GM21447 (cell line): Measurements from ENCODE around the gene ST3GAL4.
A peak's percentile ranks its signal among the peaks of the same experiment; 100 is the strongest.
"Not testable (repeated sequence)": the region's sequence is repeated elsewhere in the genome, so short reads cannot be mapped to it uniquely, and the experiment has no call there.

Source experiments
- ATAC-seq: cut with Tn5 transposase; IDR thresholded peaks from one replicate; pipeline ENCODE4 v1.9.1; 2021; ENCODE audit not compliant: unreplicated experiment

ST3GAL4 gene, protein sequence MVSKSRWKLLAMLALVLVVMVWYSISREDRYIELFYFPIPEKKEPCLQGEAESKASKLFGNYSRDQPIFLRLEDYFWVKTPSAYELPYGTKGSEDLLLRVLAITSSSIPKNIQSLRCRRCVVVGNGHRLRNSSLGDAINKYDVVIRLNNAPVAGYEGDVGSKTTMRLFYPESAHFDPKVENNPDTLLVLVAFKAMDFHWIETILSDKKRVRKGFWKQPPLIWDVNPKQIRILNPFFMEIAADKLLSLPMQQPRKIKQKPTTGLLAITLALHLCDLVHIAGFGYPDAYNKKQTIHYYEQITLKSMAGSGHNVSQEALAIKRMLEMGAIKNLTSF

DNA sequence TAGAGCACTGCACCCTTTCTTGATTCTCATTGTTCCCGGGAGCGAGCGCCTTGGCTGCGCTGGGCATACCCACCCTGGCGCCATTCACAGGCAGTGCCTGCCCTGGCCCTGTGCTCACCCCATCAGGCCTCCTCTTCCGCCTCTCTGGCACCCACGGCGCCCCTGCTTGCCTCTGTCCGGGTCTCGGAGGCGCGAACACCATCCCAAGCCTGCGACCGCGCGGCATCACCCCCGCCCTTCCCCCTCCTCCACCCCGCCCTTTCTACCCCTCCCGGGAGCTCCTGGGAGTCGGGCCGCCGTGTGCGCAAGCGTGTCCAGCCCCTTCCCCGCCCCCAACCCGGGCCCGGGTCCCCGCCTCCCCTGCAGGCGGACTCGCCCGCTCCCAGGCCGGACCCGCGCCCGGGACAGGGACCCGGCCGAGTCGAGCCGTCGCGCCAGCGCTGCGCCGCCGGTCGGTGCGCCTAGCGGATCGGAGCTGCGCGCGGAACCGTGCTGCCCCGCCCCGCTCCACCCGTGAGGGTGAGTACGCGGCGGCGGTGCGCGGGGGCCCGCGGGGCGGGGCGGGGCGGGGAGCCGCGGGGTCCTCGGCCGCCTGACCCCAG is at the start of gene ST3GAL4:
TSS of gene ST3GAL4 (plus strand) at position 363 of the 602 bp plus-strand sequence. CDS start 50,470 bp downstream, outside the sequence.
- ATAC-seq = peak; percentile 60

DNA sequence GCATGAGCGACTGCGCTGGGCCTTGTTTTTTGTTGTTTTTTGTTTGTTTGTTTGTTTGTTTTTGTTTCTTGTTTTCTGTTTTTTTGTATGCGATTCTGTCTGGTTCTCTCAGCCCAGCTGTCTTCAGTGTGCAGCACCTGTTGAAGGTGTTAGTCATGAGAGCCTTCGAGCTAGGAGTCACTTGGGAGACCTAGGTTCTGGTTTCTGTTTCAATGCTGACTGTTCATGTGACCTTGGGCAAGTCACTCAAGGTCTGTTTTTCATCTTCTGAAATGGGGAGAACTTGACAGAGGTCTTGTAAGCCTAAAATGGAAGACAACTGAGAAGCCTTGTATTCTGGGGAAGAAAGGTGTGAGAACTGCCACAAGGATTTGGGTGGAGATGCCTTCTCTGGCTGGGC is 49.8 kb upstream of the ST3GAL4 start:
- ATAC-seq = peak; percentile 55

DNA sequence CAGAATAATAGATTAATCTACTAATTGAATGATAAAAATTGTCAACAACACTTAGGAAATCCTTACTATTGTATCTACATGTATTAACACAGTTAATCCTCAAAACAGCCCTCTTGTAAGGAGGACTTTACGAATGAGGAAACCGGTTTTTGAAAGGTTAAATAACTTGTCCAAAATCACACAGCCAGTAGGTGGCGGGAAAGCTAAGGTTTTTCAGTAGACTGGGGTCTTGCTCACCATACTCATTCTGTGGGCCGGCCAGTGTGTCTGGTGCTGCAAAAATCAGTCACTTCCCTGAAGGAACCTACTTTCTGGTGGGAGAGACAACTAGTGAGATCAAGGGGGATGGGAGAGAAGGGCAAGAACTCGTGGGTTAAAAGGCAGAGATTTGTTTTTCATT is 47.8 kb upstream of the ST3GAL4 start:
- no peak for ATAC-seq

DNA sequence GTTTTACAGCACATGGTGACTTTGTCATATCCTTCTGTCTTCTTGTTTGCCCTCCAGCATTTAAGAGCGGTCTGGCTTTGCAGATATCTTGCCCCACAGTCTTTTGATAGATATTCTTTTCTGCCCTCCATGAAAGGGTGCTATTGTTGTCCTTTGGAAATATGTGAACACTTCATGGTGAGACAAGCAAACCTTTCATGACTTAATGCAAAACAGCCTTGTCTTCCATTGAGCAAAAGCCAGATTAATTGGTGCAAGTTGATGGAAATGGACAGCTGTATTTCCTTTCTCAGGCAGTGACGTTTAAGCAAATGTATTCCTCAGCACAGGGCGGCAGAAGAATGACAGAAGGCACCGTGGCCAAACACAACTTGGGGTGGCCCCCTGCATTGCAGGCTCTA is 47.2 kb upstream of the ST3GAL4 start:
- no peak for ATAC-seq

DNA sequence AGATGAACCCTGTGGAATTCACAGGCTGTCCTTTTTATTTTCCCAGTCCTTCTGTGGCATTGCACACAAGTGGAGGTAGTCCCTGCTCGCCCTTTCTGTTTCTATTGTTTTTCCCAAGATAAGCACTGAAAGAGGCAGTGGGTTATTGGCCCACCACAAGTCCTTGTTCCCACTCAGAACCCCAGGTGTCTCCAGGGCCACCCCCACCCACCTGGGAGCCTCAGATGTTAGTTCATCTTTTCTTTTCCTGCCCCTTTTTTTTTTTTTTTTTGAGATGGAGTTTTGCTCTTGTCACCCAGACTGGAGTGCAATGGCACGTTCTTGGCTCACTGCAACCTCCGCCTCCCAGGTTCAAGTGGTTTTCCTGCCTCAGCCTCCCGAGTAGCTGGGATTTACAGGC is 46.7 kb upstream of the ST3GAL4 start:
- not testable (repeated sequence) for ATAC-seq

DNA sequence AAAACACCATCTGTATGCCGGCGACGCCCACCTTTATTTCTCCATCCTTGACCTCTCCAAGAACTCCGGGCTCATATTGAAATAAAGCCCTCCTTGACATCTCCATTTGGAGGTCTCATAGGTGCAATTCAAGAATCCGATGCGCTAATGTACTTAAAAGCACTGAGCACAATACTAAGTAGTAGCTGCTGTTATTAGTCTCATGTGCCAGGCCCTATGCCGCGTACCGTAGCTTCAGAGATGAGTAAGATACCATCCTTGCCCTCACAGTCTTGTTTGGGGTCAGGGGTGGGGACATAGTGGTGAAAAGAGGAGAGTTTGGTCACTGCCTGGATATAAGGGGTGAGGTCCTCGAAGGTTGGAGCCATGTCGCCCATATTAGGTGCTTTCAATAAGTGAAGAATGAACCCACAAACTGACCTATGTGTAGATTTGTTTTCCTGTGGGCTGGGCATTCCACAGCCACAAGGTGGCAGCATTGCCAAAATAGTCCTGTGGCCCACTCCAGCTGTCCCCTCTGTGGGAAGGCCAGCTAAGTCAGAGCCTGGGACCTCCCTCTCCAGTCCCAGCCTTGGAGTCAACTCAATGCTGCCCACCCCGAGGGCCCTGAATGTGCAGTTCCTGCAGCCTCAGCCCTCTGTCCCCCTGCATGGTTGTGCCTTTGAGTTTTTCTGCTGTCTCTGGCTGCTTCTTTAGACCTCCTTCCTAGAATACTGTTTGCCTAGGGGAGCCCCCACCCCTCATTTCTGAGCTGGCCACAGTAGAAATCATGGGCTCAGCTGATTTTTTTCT is 45.1 kb upstream of the ST3GAL4 start:
- no peak for ATAC-seq

DNA sequence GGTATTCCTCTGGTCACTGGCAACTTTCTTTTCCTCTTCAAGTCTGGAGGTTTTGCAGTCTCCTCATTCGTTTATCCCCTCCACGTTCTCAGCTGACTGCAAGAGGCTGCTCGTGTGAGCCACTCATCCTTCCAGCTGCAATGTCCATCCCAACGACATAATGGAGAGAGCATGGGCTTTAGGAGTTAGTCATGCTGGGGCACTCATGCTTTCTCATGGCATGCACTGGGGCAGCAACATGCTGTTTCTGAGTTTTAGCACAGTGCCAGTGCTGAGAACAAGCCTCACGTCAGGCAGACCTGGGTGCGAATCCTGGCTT is 44.5 kb upstream of the ST3GAL4 start:
- ATAC-seq = no peak

DNA sequence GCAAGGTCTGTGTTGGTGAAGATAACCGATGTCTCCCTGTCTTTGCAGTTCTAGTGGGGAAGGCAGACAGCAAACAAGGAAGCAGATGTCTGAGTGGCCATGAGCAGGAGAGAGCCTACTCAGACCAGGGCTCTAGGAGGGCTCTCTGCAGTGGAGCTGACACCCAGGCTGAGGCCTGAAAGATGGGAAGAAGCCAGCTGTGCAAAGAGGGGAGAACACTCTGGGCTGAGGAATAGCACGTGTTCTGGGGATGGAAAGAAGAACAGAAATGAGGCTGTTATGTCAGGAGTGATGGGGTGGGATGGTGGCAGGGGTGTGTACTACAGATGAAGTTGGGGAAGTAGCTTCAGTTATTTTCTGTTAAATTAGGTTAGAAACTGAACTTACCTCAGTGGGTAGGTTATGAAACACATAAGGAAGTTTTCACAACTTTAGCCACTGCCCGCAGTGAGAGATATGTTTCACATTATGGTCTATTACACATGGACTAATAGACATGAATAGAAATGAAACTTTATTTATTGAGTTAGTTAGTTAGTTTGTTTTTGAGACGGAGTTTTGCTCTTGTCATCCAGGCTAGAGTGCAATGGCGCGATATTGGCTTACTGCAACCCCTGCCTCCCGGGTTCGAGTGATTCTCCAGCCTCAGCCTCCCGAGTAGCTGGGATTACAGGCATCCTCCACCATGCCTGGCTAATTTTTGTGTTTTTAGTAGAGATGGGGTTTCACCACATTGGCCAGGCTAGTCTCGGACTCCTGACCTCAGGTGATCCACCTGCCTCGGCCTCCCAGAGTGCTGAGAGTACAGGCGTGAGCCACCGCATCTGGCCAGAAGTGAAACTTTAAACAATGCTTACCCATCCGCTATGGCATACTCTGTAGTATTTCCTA is 43.8 kb upstream of the ST3GAL4 start:
- peak; percentile 73 for ATAC-seq

DNA sequence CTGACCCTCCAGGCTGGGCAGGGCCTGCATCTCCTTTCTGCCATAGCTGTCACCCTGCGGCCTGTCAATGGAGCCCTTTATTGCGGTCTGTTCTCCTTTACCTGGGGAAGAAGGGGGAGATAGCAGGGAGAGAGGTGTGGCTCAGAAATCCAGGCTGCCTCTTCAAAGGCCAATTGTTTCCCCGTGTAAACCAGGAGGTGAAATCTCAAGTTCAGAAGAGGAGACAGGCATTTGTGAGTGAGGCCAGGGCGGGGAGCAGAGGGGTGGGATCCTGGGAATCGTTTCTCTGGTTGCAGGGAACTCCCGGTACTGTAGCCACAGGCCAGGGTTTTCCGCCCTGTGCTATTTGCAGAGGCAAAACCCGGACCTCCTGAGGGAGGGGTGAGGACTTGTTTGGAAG is 42.5 kb upstream of the ST3GAL4 start:
- ATAC-seq = no peak

DNA sequence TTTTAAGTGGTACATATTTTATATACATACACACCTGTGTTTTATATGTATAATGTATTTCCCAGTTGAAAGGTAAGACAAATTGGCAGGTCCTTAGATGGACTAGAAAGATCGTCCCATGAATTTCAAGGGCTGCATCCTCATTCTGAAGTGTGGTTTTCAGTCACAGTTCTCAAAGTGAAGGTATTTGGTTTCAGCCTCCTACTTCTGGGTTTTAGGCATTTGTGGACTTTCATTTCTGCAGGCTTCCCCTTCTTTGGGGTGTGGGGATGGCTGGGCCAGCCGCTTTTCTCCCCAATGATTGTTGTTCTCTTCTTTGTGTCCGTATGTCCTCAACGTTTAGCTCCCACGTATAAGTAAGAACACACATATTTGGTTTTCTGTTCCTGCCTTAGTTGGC is 41.7 kb upstream of the ST3GAL4 start:
- no peak for ATAC-seq

DNA sequence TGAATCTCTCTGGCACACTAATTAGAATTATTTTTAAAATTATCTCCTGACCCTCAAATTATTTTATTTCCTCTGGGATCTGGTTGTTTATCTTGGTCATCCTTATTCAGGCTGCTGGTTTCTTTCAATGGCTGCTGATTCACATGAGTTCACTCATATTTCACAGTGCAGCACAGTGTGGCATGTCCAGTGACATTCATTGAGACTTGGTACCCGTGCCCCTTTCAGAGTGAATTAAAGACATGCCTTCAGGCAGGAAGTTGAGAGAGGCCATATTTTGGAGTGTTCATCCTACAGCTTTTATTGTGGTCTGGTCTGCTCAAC is 38.1 kb upstream of the ST3GAL4 start:
- ATAC-seq = no peak

DNA sequence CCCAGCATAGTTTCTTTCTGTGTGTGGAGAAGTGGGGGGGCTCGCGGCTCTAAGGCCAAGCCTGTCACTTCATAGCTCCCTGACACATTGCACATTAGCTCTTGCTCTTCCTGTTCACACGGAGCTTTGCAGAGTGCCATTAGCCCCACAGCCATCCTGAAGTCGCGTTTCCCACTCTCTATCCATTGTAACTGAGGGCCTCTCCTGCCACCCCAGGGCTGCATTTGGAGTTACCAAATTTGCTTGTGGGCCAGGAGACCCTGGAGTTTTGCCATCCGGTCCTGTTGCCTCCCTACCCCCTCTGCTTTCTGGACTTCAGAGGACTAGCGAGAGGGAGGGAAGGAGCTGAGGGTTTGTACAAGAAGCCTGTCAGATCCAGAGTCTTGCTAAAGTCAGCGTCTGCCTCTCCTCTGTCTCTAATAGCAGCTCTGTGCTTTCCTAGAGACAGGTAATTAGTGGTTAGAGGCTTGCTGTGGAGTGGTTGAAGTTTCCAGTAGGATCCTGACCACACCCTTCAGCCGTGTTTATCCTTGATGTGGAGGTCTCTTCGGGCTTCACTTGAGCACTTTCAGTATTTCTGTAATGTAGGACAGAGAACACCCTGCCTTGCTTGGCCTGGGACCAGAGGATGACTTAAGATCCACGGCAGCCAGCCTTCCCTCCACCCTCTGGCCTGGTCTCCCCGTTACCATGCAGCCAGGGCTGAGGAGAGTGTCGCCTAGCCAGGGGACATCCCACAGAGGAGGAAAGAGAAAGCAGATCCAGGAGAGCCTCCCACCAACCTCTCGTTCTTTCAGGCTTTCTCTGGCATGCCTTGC is 37.5 kb upstream of the ST3GAL4 start:
- peak; percentile 28 for ATAC-seq

DNA sequence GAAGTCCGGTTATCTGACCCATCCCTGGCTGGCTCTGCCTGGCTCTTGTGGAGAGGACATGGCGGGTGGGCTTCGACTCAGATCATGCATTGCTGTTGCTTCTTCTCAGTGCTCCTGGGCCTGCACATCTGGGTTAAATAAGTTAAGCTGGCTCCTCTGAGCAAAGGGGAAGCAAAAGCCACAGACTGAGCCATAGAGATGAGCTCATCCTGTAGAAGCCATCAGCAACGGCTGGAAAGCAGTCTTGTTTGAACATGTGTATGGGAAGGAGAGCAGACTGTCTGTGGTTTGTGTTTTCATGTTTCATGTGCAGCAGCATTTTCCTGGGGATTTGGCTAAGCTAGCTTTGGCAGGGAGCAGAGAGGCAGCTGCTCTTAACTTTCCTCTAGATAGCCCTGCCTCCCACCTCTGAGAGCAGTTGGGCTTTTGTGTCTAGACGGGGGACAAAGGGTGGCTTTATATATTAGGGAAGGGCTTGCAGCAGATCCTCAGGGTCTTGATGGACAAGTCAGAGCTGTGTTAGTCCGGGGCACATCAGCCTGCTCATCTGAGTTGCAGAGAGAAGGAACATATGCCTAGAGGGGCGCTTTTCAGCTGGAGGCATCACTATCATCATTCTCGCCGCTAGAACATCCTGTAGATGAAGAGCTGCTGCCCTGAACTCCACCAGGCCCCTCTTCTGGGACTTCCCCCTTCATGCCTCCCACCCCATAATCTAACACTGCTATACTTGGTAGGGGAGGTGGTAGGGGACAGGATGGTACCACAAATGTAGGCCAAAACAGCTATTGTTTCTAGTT is 36.7 kb upstream of the ST3GAL4 start:
- peak; percentile 91 for ATAC-seq

DNA sequence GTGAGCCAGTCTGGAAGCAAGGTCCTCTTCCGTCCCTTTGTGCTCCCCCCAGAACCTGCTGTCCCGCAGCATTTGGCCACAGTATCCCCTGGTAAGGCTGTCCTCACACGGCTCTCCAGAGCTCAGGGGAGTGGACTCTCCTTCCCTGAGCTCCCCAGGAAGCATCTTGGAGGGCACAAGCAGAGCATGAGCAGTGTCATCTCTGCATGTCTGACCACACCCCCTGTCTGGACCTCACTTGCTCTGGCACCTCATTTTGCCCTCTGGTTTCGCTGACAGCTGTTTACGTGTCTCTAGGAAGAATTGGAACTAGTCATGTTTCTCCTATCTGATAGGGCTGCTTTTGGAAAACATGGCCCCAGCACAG is 36.1 kb upstream of the ST3GAL4 start:
- no peak for ATAC-seq

DNA sequence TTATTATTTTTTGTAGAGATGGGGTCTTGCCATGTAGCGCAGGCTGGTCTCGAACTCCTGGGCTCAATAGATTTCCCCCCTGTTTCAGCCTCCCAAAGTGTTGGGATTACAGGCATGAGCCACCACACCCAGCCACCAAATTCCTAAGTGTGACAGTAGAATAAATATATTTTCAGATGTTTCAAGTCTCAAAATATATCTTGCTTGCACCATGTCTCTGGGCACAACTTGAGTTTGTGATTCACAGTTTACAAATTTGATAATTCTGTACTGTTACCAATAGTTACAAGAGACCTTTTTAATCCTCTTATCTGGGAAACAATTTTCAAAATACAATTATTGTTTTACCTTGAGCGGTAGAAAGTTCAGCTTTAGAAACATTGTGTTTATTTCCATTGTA is 32.5 kb upstream of the ST3GAL4 start:
- no peak for ATAC-seq

DNA sequence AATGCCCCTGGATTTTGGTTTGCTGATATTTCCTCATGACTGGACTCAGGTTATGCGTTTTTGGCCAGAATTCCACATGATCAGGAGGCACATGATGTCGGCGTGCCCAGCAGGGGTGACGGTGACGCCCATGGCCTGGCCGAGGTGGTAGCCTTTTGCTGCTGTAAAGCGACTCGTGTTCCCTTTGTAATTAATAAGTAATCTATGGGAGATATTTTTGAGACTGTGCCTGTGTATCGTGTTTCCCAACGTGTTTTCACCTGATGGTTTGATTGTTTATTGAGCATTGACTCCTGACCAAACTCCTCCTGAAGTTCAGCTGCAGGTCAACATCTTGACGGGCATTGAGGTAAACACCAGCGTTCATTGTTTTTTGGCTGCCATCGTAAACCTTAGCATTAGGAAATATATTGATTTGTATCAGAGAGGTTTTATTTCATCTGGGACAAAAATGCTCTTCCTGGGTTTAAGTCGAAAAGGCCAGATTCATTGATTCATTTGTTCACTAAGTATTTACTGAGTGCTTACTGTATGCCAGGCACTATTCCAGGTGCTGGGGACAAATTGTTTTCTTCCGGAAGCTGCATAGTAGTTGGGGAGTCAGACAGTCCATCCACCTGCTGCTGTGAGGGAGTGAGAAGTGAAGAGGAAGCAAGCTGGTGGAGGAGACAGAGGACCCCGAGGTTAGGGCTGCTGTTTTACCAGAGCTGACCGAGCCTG is 28.0 kb upstream of the ST3GAL4 start:
- ATAC-seq = no peak

DNA sequence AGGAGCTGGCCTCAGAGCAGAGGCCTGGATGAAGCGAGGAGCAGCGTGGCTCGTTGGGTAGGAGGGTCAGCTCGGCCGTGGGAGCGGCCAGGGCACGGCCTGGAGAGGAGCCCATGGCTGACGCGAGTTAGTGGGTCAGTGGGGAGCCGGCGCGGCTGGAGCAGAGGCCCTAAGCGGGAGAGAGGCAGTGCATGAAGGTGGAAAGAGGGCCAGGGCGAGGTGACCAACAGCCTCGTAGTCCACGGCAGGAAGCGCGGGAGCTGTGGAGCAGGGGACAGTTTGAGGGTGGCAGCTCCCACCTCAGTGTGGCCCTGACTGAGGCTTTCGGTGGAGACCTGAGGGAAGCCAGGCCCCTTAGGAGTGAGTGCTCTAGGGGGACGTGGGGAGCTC is 27.5 kb upstream of the ST3GAL4 start:
- no peak for ATAC-seq

DNA sequence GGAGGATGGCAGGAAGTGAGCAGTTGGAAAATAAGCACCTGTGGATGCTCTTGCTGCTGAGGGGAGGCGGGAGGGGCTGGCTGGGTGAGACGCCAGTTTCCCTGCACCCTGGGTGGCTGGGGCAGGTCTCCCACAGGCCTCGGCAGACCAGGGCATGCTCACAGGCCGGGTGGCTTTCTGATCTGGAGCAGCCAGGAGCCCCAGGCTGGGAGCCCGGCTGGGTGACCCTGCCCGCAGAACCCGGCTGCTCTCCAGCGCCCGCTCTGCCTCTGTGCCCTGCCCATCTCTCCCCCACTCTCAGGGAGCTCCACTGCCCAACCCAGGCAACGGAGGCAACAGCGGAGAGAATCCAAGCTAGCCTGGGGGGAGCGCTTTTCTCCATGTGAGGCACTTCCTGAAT is 27.0 kb upstream of the ST3GAL4 start:
- ATAC-seq = no peak
